Measurements from ENCODE around the gene MAMSTR. TPM values are rescaled to one million over a fixed set of nuclear protein-coding genes. Genes with fewer than 3 reads are reported as not detected.
"Not testable (repeated sequence)": the region's sequence is repeated elsewhere in the genome, so short reads cannot be mapped to it uniquely, and the experiment has no call there.

MAMSTR gene
- total RNA-seq: 1.2 and 1.4 TPM in 2 replicates

GRCh38 chr19:48719263-48720171 is at the start of gene MAMSTR:
Gene MAMSTR (minus strand): TSS chr19:48719725. CDS start chr19:48719031, 694 bp downstream.
- intact Hi-C loops (cut with micrococcal nuclease): loop anchor here (2.0 to 10.0 kb wide), 2 partner anchors 83 to 385 kb away; partner anchors contain the start of gene DBP
- peak within 1 kb of the TSS; percentile 97 for H3K27ac Mint-ChIP-seq
- H3K36me3 Mint-ChIP-seq (ENCODE audit: low read depth): no peaks in the 10 kb centered on the region
- H3K27me3 Mint-ChIP-seq: no peaks in the 10 kb centered on the region
- peak within 1 kb of the TSS; percentile 91 for H3K4me3 Mint-ChIP-seq
- DNase-seq: no peak
- H3K4me1 Mint-ChIP-seq: peaks cover 9% of the 10 kb centered on the region
- no peaks in the 10 kb centered on the region for H3K9me3 Mint-ChIP-seq

- intact Hi-C loops (cut with micrococcal nuclease): no loop called here
- peaks cover 14% of the 10 kb centered on the region for H3K27me3 Mint-ChIP-seq
- no peaks in the 10 kb centered on the region for H3K9me3 Mint-ChIP-seq
- no peak for DNase-seq
- no peaks in the 10 kb centered on the region for H3K36me3 Mint-ChIP-seq (ENCODE audit: low read depth)
- no peak overlapping the region for H3K27ac Mint-ChIP-seq
- no peaks in the 10 kb centered on the region for H3K4me1 Mint-ChIP-seq
- H3K4me3 Mint-ChIP-seq: no peak overlapping the region
Observed at GRCh38 chr19:48768994-48769713, 49.6 kb upstream of the MAMSTR start.

GRCh38 chr19:48768171-48768753 is 48.7 kb upstream of the MAMSTR start:
- intact Hi-C loops (cut with micrococcal nuclease); H3K27ac Mint-ChIP-seq: not testable (repeated sequence)

GRCh38 chr19:48765816-48766215 is 46.3 kb upstream of the MAMSTR start:
- H3K36me3 Mint-ChIP-seq (ENCODE audit: low read depth); H3K4me1 Mint-ChIP-seq; H3K27ac Mint-ChIP-seq; DNase-seq; intact Hi-C loops (cut with micrococcal nuclease); H3K9me3 Mint-ChIP-seq; H3K4me3 Mint-ChIP-seq: not testable (repeated sequence)
- peaks cover 24% of the 10 kb centered on the region for H3K27me3 Mint-ChIP-seq

More at GRCh38 chr19:48768171-48768753, 48.7 kb upstream of the MAMSTR start:
- H3K4me1 Mint-ChIP-seq; H3K9me3 Mint-ChIP-seq; DNase-seq; H3K36me3 Mint-ChIP-seq (ENCODE audit: low read depth); H3K4me3 Mint-ChIP-seq: not testable (repeated sequence)
- H3K27me3 Mint-ChIP-seq: peaks cover 14% of the 10 kb centered on the region

GRCh38 chr19:48760504-48761205 is 41.1 kb upstream of the MAMSTR start:
- no peak for DNase-seq
- H3K4me1 Mint-ChIP-seq: peaks cover 4% of the 10 kb centered on the region
- H3K9me3 Mint-ChIP-seq: no peaks in the 10 kb centered on the region
- H3K36me3 Mint-ChIP-seq (ENCODE audit: low read depth): no peaks in the 10 kb centered on the region
- intact Hi-C loops (cut with micrococcal nuclease): no loop called here
- H3K27me3 Mint-ChIP-seq: peaks cover 17% of the 10 kb centered on the region
- no peak overlapping the region for H3K4me3 Mint-ChIP-seq
- no peak overlapping the region for H3K27ac Mint-ChIP-seq

- no peak overlapping the region for H3K4me3 Mint-ChIP-seq
- no peak overlapping the region for H3K27ac Mint-ChIP-seq
- H3K36me3 Mint-ChIP-seq (ENCODE audit: low read depth): no peaks in the 10 kb centered on the region
- H3K9me3 Mint-ChIP-seq: no peaks in the 10 kb centered on the region
- H3K27me3 Mint-ChIP-seq: peaks cover 29% of the 10 kb centered on the region
- DNase-seq: no peak
- H3K4me1 Mint-ChIP-seq: peaks cover 13% of the 10 kb centered on the region
- intact Hi-C loops (cut with micrococcal nuclease): no loop called here
Observed at GRCh38 chr19:48757741-48758144, 38.2 kb upstream of the MAMSTR start.

- DNase-seq: no peak
- no peaks in the 10 kb centered on the region for H3K36me3 Mint-ChIP-seq (ENCODE audit: low read depth)
- peaks cover 26% of the 10 kb centered on the region for H3K27me3 Mint-ChIP-seq
- intact Hi-C loops (cut with micrococcal nuclease): no loop called here
- H3K9me3 Mint-ChIP-seq: no peaks in the 10 kb centered on the region
- H3K4me3 Mint-ChIP-seq: no peak overlapping the region
- H3K4me1 Mint-ChIP-seq: peaks cover 14% of the 10 kb centered on the region
- H3K27ac Mint-ChIP-seq: no peak overlapping the region
Observed at GRCh38 chr19:48757089-48757675, 37.7 kb upstream of the MAMSTR start.

GRCh38 chr19:48756686-48757085 is 37.2 kb upstream of the MAMSTR start:
- DNase-seq: no peak
- intact Hi-C loops (cut with micrococcal nuclease): no loop called here
- Mint-ChIP-seq H3K4me3 (no peak overlapping the region), H3K4me1 (peaks cover 16% of the 10 kb centered on the region), H3K27me3 (peaks cover 28% of the 10 kb centered on the region), H3K27ac (no peak overlapping the region), H3K36me3 (ENCODE audit: low read depth) (no peaks in the 10 kb centered on the region), H3K9me3 (no peaks in the 10 kb centered on the region)

GRCh38 chr19:48756212-48756611 is 36.7 kb upstream of the MAMSTR start:
- H3K36me3 Mint-ChIP-seq (ENCODE audit: low read depth): no peaks in the 10 kb centered on the region
- no peak overlapping the region for H3K27ac Mint-ChIP-seq
- H3K9me3 Mint-ChIP-seq: no peaks in the 10 kb centered on the region
- intact Hi-C loops (cut with micrococcal nuclease): no loop called here
- no peak overlapping the region for H3K4me3 Mint-ChIP-seq
- H3K27me3 Mint-ChIP-seq: peaks cover 26% of the 10 kb centered on the region
- DNase-seq: no peak
- H3K4me1 Mint-ChIP-seq: peaks cover 17% of the 10 kb centered on the region

- intact Hi-C loops (cut with micrococcal nuclease): no loop called here
- Mint-ChIP-seq H3K36me3 (ENCODE audit: low read depth) (no peaks in the 10 kb centered on the region), H3K4me3 (no peak overlapping the region), H3K9me3 (no peaks in the 10 kb centered on the region), H3K27ac (no peak overlapping the region), H3K27me3 (peaks cover 27% of the 10 kb centered on the region), H3K4me1 (peaks cover 19% of the 10 kb centered on the region)
- DNase-seq: no peak
Observed at GRCh38 chr19:48755787-48756186, 36.3 kb upstream of the MAMSTR start.

- Mint-ChIP-seq H3K27ac (no peak within 1 kb of the TSS), H3K4me3 (peak within 1 kb of the TSS; percentile 52), H3K36me3 (ENCODE audit: low read depth) (no peaks in the 10 kb centered on the region), H3K27me3 (peaks cover 25% of the 10 kb centered on the region), H3K9me3 (no peaks in the 10 kb centered on the region), H3K4me1 (peaks cover 15% of the 10 kb centered on the region)
- DNase-seq: no peak
- intact Hi-C loops (cut with micrococcal nuclease): no loop called here
Observed at GRCh38 chr19:48755084-48755641, 35.6 kb upstream of the MAMSTR start, which contains the start of gene FGF21. Gene FGF21 (plus strand): TSS chr19:48755524. CDS start chr19:48756237, 713 bp downstream.

GRCh38 chr19:48752496-48753365 is 33.2 kb upstream of the MAMSTR start, which contains the start of gene FUT1:
Gene FUT1 (minus strand): TSS chr19:48752641. CDS start chr19:48751281, 1,360 bp downstream.
- intact Hi-C loops (cut with micrococcal nuclease): no loop called here
- Mint-ChIP-seq H3K27me3 (peaks cover 25% of the 10 kb centered on the region), H3K4me1 (peaks cover 15% of the 10 kb centered on the region), H3K36me3 (ENCODE audit: low read depth) (no peaks in the 10 kb centered on the region), H3K9me3 (no peaks in the 10 kb centered on the region), H3K4me3 (peak within 1 kb of the TSS; percentile 71), H3K27ac (no peak within 1 kb of the TSS)
- DNase-seq: peak; percentile 82
